K562 (cell line): ENCODE results near the gene CWF19L1. TPM values are rescaled to one million over a fixed set of nuclear protein-coding genes. Genes with fewer than 3 reads are reported as not detected.

Source experiments
- ATF2 ChIP-seq: sonication (generic); formaldehyde crosslinking; IDR thresholded peaks from 2 replicates; pipeline ENCODE4 v1.8.1; 2022; ENCODE audit warnings: missing genetic modification reagents
- CGGBP1 ChIP-seq: fragments of 250-450 bp; sonication (Bioruptor Pico); IDR thresholded peaks from 2 replicates; pipeline ENCODE4 v1.9.0; 2021; ENCODE audit warnings: mild to moderate bottlenecking
- DDX20 ChIP-seq: fragments of 450-650 bp; IDR thresholded peaks from 2 replicates; pipeline ENCODE4 v1.6.1; 2016; ENCODE audit warnings: missing genetic modification characterization, low read depth, mild to moderate bottlenecking, missing compliant biosample characterization, moderate library complexity
- ELF4 ChIP-seq: fragments of 450-650 bp; formaldehyde crosslinking; IDR thresholded peaks from 2 replicates; pipeline ENCODE4 v1.4.0; 2022; ENCODE audit warnings: missing genetic modification characterization
- FIP1L1 ChIP-seq: fragments of 200-400 bp; formaldehyde crosslinking; IDR thresholded peaks from 2 replicates; pipeline ENCODE4 v1.6.1; 2018; ENCODE audit warnings: mild to moderate bottlenecking, low read depth, low read length; ENCODE audit not compliant: poor library complexity, severe bottlenecking
- MAFG ChIP-seq: fragments of 450-650 bp; conservative IDR thresholded peaks from 2 replicates; pipeline ENCODE4 v1.6.1; 2016; ENCODE audit warnings: missing genetic modification characterization, missing compliant biosample characterization
- MED1 ChIP-seq: sonication (generic); formaldehyde crosslinking; IDR thresholded peaks from 2 replicates; pipeline ENCODE4 v1.8.1; 2023; ENCODE audit warnings: missing genetic modification reagents, borderline replicate concordance
- SIN3B ChIP-seq: fragments of 450-650 bp; IDR thresholded peaks from 2 replicates; pipeline ENCODE4 v1.6.1; 2017; ENCODE audit warnings: low read depth, mild to moderate bottlenecking, moderate library complexity
- THRB ChIP-seq: fragments of 450-650 bp; formaldehyde crosslinking; conservative IDR thresholded peaks from 2 replicates; pipeline ENCODE4 v1.4.0; 2022; ENCODE audit warnings: mild to moderate bottlenecking, missing genetic modification characterization
- ZNF184 ChIP-seq: sonication (generic); formaldehyde crosslinking; IDR thresholded peaks from 2 replicates; pipeline ENCODE4 v1.5.0; 2020; ENCODE audit warnings: missing genetic modification reagents
- ZNF561 ChIP-seq: fragments of 450-650 bp; formaldehyde crosslinking; conservative IDR thresholded peaks from 2 replicates; pipeline ENCODE4 v1.4.0; 2020; ENCODE audit warnings: mild to moderate bottlenecking, moderate library complexity
- ZNF740 ChIP-seq, 3 experiments: fragments of 200-800 bp in 1 of 3; sonication (Bioruptor generic) in 1 of 3; sonication (generic) in 1 of 3; formaldehyde crosslinking in 1 of 3; IDR thresholded peaks; 2 replicates each; pipeline versions ENCODE4 v1.6.1 to v1.8.0; 2016 to 2022; ENCODE audit warnings: mild to moderate bottlenecking in 2 of 3, missing compliant biosample characterization in 2 of 3, missing genetic modification characterization in 2 of 3, missing genetic modification reagents in 1 of 3
- ZNF764 ChIP-seq: fragments of 250-450 bp; sonication (Bioruptor Pico); IDR thresholded peaks from 2 replicates; pipeline ENCODE4 v1.4.0; 2020; ENCODE audit warnings: low read depth, mild to moderate bottlenecking, moderate library complexity
- polyA plus RNA-seq, 8 experiments: library from polyadenylated mRNA; depleted of rRNA in 4 of 8; stranded (reverse) in 5 of 8; unstranded in 3 of 8; fragments of >200 nt; fragmentation: Nextera tagmentation in 2 of 8; fragmentation: Illumina TruSeq in 1 of 8; extraction: Ambion mirVana in 2 of 8; extraction: Trizol in 1 of 8; gene quantifications; 2 replicates each; pipeline versions ENCODE4 v1.2.1 to v1.2.3, GENCODE V29; 2011 to 2014; ENCODE audit warnings: inconsistent platforms in 1 of 8, missing spikeins in 1 of 8
- total RNA-seq, 7 experiments: library from RNA; depleted of rRNA in 6 of 7; stranded (reverse); fragments of >200 nt in 6 of 7; fragmentation: Illumina TruSeq in 2 of 7; extraction: Trizol in 2 of 7; gene quantifications; 2 replicates each; pipeline versions ENCODE4 v1.2.1 to v1.2.3, GENCODE V29; 2011 to 2021; ENCODE audit warnings: low replicate concordance in 1 of 7
- TF ChIP-seq, protein P1 (sequence below): fragments of 450-650 bp; IDR thresholded peaks from 2 replicates; pipeline ENCODE4 v1.6.1; 2016; ENCODE audit warnings: antibody characterized with exemption
- TF ChIP-seq, protein P2 (sequence below): fragments of 450-650 bp; IDR thresholded peaks from 2 replicates; pipeline ENCODE4 v1.6.1; 2016
- TF ChIP-seq, protein P3 (sequence below): fragments of 250-450 bp; sonication (Bioruptor Pico); IDR thresholded peaks from 2 replicates; pipeline ENCODE4 v1.9.0; 2021; ENCODE audit warnings: mild to moderate bottlenecking, inconsistent platforms

The CWF19L1 gene
- total and polyA plus RNA-seq, 9 of the 15 experiments (the other 6 are each of a cell fraction or from before 2014, with no cell fraction given), result 19.5 to 49.9 (median 30.9) TPM

- TF ChIP-seq, protein P1, sequence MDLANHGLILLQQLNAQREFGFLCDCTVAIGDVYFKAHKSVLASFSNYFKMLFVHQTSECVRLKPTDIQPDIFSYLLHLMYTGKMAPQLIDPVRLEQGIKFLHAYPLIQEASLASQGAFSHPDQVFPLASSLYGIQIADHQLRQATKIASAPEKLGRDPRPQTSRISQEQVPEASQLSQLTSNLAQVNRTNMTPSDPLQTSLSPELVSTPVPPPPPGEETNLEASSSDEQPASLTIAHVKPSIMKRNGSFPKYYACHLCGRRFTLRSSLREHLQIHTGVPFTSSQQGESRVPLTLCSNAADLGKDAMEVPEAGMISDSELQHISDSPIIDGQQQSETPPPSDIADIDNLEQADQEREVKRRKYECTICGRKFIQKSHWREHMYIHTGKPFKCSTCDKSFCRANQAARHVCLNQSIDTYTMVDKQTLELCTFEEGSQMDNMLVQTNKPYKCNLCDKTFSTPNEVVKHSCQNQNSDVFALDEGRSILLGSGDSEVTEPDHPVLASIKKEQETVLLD, result peak; percentile 96
- no peak for TF ChIP-seq FIP1L1
- no peak for TF ChIP-seq DDX20 (tag)
- TF ChIP-seq ZNF740 (CRISPR knock-in tag; IDR thresholded peaks at IDR 0.05), result no peak
- TF ChIP-seq ZNF740 (tag; IDR thresholded peaks at IDR 0.05), result no peak
- TF ChIP-seq CGGBP1 (CRISPR knock-in tag), result no peak
- TF ChIP-seq MAFG, result no peak; the same call in none of the 2 replicates
- TF ChIP-seq SIN3B, result peak; percentile 47; the same call in 1 of the 2 replicates
- TF ChIP-seq ZNF764 (CRISPR knock-in tag), result no peak
- TF ChIP-seq, protein P2, sequence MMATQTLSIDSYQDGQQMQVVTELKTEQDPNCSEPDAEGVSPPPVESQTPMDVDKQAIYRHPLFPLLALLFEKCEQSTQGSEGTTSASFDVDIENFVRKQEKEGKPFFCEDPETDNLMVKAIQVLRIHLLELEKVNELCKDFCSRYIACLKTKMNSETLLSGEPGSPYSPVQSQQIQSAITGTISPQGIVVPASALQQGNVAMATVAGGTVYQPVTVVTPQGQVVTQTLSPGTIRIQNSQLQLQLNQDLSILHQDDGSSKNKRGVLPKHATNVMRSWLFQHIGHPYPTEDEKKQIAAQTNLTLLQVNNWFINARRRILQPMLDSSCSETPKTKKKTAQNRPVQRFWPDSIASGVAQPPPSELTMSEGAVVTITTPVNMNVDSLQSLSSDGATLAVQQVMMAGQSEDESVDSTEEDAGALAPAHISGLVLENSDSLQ, result 0 out of 2 replicates have a peak, but pooled peaks have one; percentile 8
- 0 out of 2 replicates have a peak, but pooled peaks have one; percentile 63 for TF ChIP-seq ELF4 (CRISPR knock-in tag)
- TF ChIP-seq THRB, result no peak
- TF ChIP-seq, protein P3, sequence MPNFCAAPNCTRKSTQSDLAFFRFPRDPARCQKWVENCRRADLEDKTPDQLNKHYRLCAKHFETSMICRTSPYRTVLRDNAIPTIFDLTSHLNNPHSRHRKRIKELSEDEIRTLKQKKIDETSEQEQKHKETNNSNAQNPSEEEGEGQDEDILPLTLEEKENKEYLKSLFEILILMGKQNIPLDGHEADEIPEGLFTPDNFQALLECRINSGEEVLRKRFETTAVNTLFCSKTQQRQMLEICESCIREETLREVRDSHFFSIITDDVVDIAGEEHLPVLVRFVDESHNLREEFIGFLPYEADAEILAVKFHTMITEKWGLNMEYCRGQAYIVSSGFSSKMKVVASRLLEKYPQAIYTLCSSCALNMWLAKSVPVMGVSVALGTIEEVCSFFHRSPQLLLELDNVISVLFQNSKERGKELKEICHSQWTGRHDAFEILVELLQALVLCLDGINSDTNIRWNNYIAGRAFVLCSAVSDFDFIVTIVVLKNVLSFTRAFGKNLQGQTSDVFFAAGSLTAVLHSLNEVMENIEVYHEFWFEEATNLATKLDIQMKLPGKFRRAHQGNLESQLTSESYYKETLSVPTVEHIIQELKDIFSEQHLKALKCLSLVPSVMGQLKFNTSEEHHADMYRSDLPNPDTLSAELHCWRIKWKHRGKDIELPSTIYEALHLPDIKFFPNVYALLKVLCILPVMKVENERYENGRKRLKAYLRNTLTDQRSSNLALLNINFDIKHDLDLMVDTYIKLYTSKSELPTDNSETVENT, result 0 out of 2 replicates have a peak, but pooled peaks have one; percentile 16
- no peak for TF ChIP-seq MED1
- TF ChIP-seq ZNF184 (CRISPR knock-in tag), result no peak
- no peak for TF ChIP-seq ATF2 (CRISPR knock-in tag)
- TF ChIP-seq ZNF561, result no peak
Observed at GRCh38 chr10:100286051-100287033, 18.9 kb upstream of the CWF19L1 start, which contains the start of gene BLOC1S2 (continued).
